Erythroblast (primary cell): ENCODE results near the gene TENT5A.

ENCODE experiments used
- GATA1 ChIP-seq: IDR thresholded peaks from 2 replicates; pipeline ENCODE4 v1.6.1; 2011; ENCODE audit warnings: low read depth, mild to moderate bottlenecking, control low read depth, low read length, moderate library complexity
- POLR2A ChIP-seq: IDR thresholded peaks from 2 replicates; pipeline ENCODE4 v1.6.1; 2011; ENCODE audit warnings: mild to moderate bottlenecking, low read length

DNA sequence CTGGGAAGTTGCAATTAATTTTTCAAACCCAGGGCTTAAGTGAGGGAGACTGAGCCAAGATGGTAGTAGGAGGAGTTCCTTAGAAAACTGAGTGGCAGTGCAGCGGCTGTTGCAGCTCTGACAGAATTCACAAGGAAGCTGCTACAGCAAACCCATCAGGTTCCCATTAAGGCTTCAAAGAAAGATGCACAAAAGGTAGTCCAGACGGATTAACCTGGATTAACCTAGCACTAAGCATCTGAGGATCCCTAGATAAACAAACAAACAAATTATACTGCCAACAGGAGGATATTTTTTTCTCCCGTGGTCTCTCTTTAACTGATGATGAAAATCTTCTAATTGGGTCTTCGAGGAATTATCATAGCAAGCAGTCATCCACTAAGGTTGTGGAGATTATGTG lies 5.2 kb downstream of the TENT5A start:
- TF ChIP-seq POLR2A (no peak), GATA1 (no peak)
